Measurements from ENCODE around the gene ANKEF1.

ANKEF1 gene

GRCh38 chr20:10077886-10078285 lies 43.1 kb downstream of the ANKEF1 start:
- peaks cover 2% of the 10 kb centered on the region; the same call in 1 of the 2 replicates for H3K27me3 ChIP-seq (ENCODE audit: control insufficient read depth, low read length)
- H3K9me3 ChIP-seq (ENCODE audit: control insufficient read depth, insufficient read depth, low read length), result no peaks in the 10 kb centered on the region
- no peaks in the 10 kb centered on the region for H3K36me3 ChIP-seq (ENCODE audit: control insufficient read depth, low read length)
- no peak overlapping the region for H3K4me3 ChIP-seq (ENCODE audit: low read length)
- H3K27ac ChIP-seq (ENCODE audit: low read depth, low read length), result no peak overlapping the region
- H3K79me2 ChIP-seq (ENCODE audit: control insufficient read depth, low read length), result no peaks in the 10 kb centered on the region
- TF ChIP-seq EZH2phosphoT487 (IDR thresholded peaks at IDR 0.05; ENCODE audit: borderline replicate concordance, low read length) (no peak), CTCF (IDR thresholded peaks at IDR 0.05; ENCODE audit: low read depth, low read length, poor library complexity, severe bottlenecking) (no peak)
- no peaks in the 10 kb centered on the region for H3F3A ChIP-seq (ENCODE audit: control insufficient read depth, insufficient read depth)
- H4K20me1 ChIP-seq (ENCODE audit: control insufficient read depth, insufficient read depth, low read depth, low read length), result no peaks in the 10 kb centered on the region
- no peak overlapping the region for H3K4me2 ChIP-seq (ENCODE audit: low read length)
- H3K9me2 ChIP-seq (replicated peaks; ENCODE audit: control insufficient read depth, low read length), result no peaks in the 10 kb centered on the region; the same call in 1 of the 2 replicates
- H3K4me1 ChIP-seq (ENCODE audit: control insufficient read depth, low read length), result peaks cover 14% of the 10 kb centered on the region

- TF ChIP-seq CTCF (IDR thresholded peaks at IDR 0.05; ENCODE audit: low read depth, low read length, poor library complexity, severe bottlenecking) (no peak), EZH2phosphoT487 (IDR thresholded peaks at IDR 0.05; ENCODE audit: borderline replicate concordance, low read length) (no peak)
- H3K27me3 ChIP-seq (ENCODE audit: control insufficient read depth, low read length), result peaks cover 2% of the 10 kb centered on the region; the same call in 1 of the 2 replicates
- no peaks in the 10 kb centered on the region for H4K20me1 ChIP-seq (ENCODE audit: control insufficient read depth, insufficient read depth, low read depth, low read length)
- no peak overlapping the region for H3K4me3 ChIP-seq (ENCODE audit: low read length)
- H3K36me3 ChIP-seq (ENCODE audit: control insufficient read depth, low read length), result no peaks in the 10 kb centered on the region
- no peak overlapping the region for H3K4me2 ChIP-seq (ENCODE audit: low read length)
- no peaks in the 10 kb centered on the region for H3K9me3 ChIP-seq (ENCODE audit: control insufficient read depth, insufficient read depth, low read length)
- no peaks in the 10 kb centered on the region for H3K79me2 ChIP-seq (ENCODE audit: control insufficient read depth, low read length)
- no peaks in the 10 kb centered on the region; the same call in 1 of the 2 replicates for H3K9me2 ChIP-seq (replicated peaks; ENCODE audit: control insufficient read depth, low read length)
- H3F3A ChIP-seq (ENCODE audit: control insufficient read depth, insufficient read depth), result no peaks in the 10 kb centered on the region
- H3K4me1 ChIP-seq (ENCODE audit: control insufficient read depth, low read length), result peaks cover 14% of the 10 kb centered on the region
- no peak overlapping the region for H3K27ac ChIP-seq (ENCODE audit: low read depth, low read length)
These were observed 43.6 kb downstream of the ANKEF1 start for GRCh38 chr20:10078403-10078802.

GRCh38 chr20:10079964-10080363 lies 45.2 kb downstream of the ANKEF1 start:
- no peaks in the 10 kb centered on the region; the same call in 1 of the 2 replicates for H3K9me2 ChIP-seq (replicated peaks; ENCODE audit: control insufficient read depth, low read length)
- H3K4me3 ChIP-seq (ENCODE audit: low read length), result no peak overlapping the region
- no peak overlapping the region for H3K4me2 ChIP-seq (ENCODE audit: low read length)
- TF ChIP-seq CTCF (IDR thresholded peaks at IDR 0.05; ENCODE audit: low read depth, low read length, poor library complexity, severe bottlenecking) (no peak), EZH2phosphoT487 (IDR thresholded peaks at IDR 0.05; ENCODE audit: borderline replicate concordance, low read length) (no peak)
- H4K20me1 ChIP-seq (ENCODE audit: control insufficient read depth, insufficient read depth, low read depth, low read length), result no peaks in the 10 kb centered on the region
- peaks cover 2% of the 10 kb centered on the region; the same call in 1 of the 2 replicates for H3K27me3 ChIP-seq (ENCODE audit: control insufficient read depth, low read length)
- H3K27ac ChIP-seq (ENCODE audit: low read depth, low read length), result no peak overlapping the region
- peaks cover 6% of the 10 kb centered on the region for H3K4me1 ChIP-seq (ENCODE audit: control insufficient read depth, low read length)
- no peaks in the 10 kb centered on the region for H3K36me3 ChIP-seq (ENCODE audit: control insufficient read depth, low read length)
- no peaks in the 10 kb centered on the region for H3F3A ChIP-seq (ENCODE audit: control insufficient read depth, insufficient read depth)
- H3K9me3 ChIP-seq (ENCODE audit: control insufficient read depth, insufficient read depth, low read length), result no peaks in the 10 kb centered on the region
- H3K79me2 ChIP-seq (ENCODE audit: control insufficient read depth, low read length), result no peaks in the 10 kb centered on the region
